HepG2 (cell line): ENCODE results near the gene SNAPC4. TPM values are rescaled to one million over a fixed set of nuclear protein-coding genes. Genes with fewer than 3 reads are reported as not detected.

Experiments
- AHR ChIP-seq: IDR thresholded peaks from 2 replicates; pipeline ENCODE4 v1.6.1; 2018; ENCODE audit warnings: missing genetic modification reagents, missing compliant biosample characterization
- BCL3 ChIP-seq: sonication (generic); formaldehyde crosslinking; IDR thresholded peaks from 2 replicates; pipeline ENCODE4 v1.5.1; 2020; ENCODE audit warnings: mild to moderate bottlenecking, missing genetic modification reagents, moderate library complexity
- BHLHE40 ChIP-seq: IDR thresholded peaks from 2 replicates; pipeline ENCODE4 v1.6.1; 2011; ENCODE audit warnings: low read length, improper control_type of control experiment
- CREBL2 ChIP-seq: sonication (generic); formaldehyde crosslinking; IDR thresholded peaks from 2 replicates; pipeline ENCODE4 v1.8.1; 2023; ENCODE audit warnings: missing genetic modification reagents, mild to moderate bottlenecking, borderline replicate concordance
- EEA1 ChIP-seq: sonication (generic); formaldehyde crosslinking; IDR thresholded peaks from 2 replicates; pipeline ENCODE4 v1.5.1; 2020; ENCODE audit warnings: mild to moderate bottlenecking, missing genetic modification reagents, borderline replicate concordance
- ELK4 ChIP-seq: sonication (generic); formaldehyde crosslinking; IDR thresholded peaks from 2 replicates; pipeline ENCODE4 v1.9.0; 2021; ENCODE audit warnings: missing genetic modification reagents, borderline replicate concordance
- MAX ChIP-seq: IDR thresholded peaks from 2 replicates; pipeline ENCODE4 v1.6.1; 2012; ENCODE audit warnings: inconsistent platforms
- NR2C2 ChIP-seq: sonication (generic); formaldehyde crosslinking; IDR thresholded peaks from 2 replicates; pipeline ENCODE4 v1.4.0; 2020; ENCODE audit warnings: missing genetic modification reagents, mild to moderate bottlenecking, moderate library complexity, borderline replicate concordance
- POLR2AphosphoS5 ChIP-seq: IDR thresholded peaks from 2 replicates; pipeline ENCODE4 v1.6.1; 2012; ENCODE audit warnings: low read depth, low read length
- RBM39 ChIP-seq: fragments of 200-400 bp; formaldehyde crosslinking; IDR thresholded peaks from one replicate; pipeline ENCODE4 v1.6.1; 2018; ENCODE audit warnings: antibody characterized with exemption, mild to moderate bottlenecking, low read depth, low read length; ENCODE audit not compliant: poor library complexity, severe bottlenecking
- SALL1 ChIP-seq: sonication (generic); formaldehyde crosslinking; IDR thresholded peaks from 2 replicates; pipeline ENCODE4 v1.8.0; 2022; ENCODE audit warnings: mild to moderate bottlenecking, missing genetic modification reagents
- SIN3A ChIP-seq: IDR thresholded peaks from 2 replicates; pipeline ENCODE4 v1.6.1; 2011; ENCODE audit warnings: low read depth, mild to moderate bottlenecking, control low read depth, low read length, borderline replicate concordance
- ZNF124 ChIP-seq: sonication (generic); formaldehyde crosslinking; IDR thresholded peaks from 2 replicates; pipeline ENCODE4 v1.4.0; 2020; ENCODE audit warnings: missing genetic modification reagents
- ZNF224 ChIP-seq: sonication (generic); formaldehyde crosslinking; IDR thresholded peaks from 2 replicates; pipeline ENCODE4 v1.5.0; 2020; ENCODE audit warnings: mild to moderate bottlenecking, missing genetic modification reagents
- ZNF431 ChIP-seq: sonication (generic); formaldehyde crosslinking; IDR thresholded peaks from 2 replicates; pipeline ENCODE4 v1.9.0; 2022; ENCODE audit warnings: missing genetic modification reagents, low read depth, mild to moderate bottlenecking, borderline replicate concordance
- ZNF639 ChIP-seq: conservative IDR thresholded peaks from 2 replicates; pipeline ENCODE4 v1.6.1; 2018; ENCODE audit warnings: missing genetic modification reagents
- ZNF652 ChIP-seq: IDR thresholded peaks from 2 replicates; pipeline ENCODE4 v1.6.1; 2016; ENCODE audit warnings: low read depth, borderline replicate concordance
- ZNF703 ChIP-seq: sonication (generic); formaldehyde crosslinking; IDR thresholded peaks from 2 replicates; pipeline ENCODE4 v1.5.1; 2020; ENCODE audit warnings: missing genetic modification reagents, mild to moderate bottlenecking, moderate library complexity, borderline replicate concordance
- ZNF704 ChIP-seq: sonication (generic); formaldehyde crosslinking; IDR thresholded peaks from 2 replicates; pipeline ENCODE4 v1.8.1; 2023; ENCODE audit warnings: mild to moderate bottlenecking, inconsistent platforms, moderate library complexity, missing genetic modification reagents, borderline replicate concordance
- ZNF724P ChIP-seq: sonication (generic); formaldehyde crosslinking; IDR thresholded peaks from 2 replicates; pipeline ENCODE4 v1.8.0; 2022; ENCODE audit warnings: missing genetic modification reagents, borderline replicate concordance
- ZNF850 ChIP-seq: sonication (generic); formaldehyde crosslinking; conservative IDR thresholded peaks from 2 replicates; pipeline ENCODE4 v1.9.0; 2021; ENCODE audit warnings: mild to moderate bottlenecking, missing genetic modification reagents
- ZSCAN20 ChIP-seq: sonication (generic); formaldehyde crosslinking; IDR thresholded peaks from 2 replicates; pipeline ENCODE4 v1.4.0; 2020; ENCODE audit warnings: missing genetic modification reagents, mild to moderate bottlenecking, borderline replicate concordance
- polyA plus RNA-seq, 8 experiments: library from polyadenylated mRNA; depleted of rRNA in 3 of 8; stranded (reverse) in 7 of 8; unstranded in 1 of 8; fragments of >200 nt; fragmentation: Illumina TruSeq in 4 of 8; extraction: Trizol in 4 of 8; gene quantifications; 2 replicates each; pipeline versions ENCODE4 v1.2.1 to v1.2.3, GENCODE V29; 2011 to 2016; ENCODE audit warnings: low read depth in 4 of 8, missing spikeins in 1 of 8, mixed read lengths in 1 of 8; ENCODE audit not compliant: insufficient read depth in 1 of 8
- total RNA-seq, 5 experiments: library from RNA; depleted of rRNA; stranded (reverse); fragments of >200 nt; fragmentation: Illumina TruSeq; extraction: Trizol; gene quantifications; 2 replicates each; pipeline ENCODE4 v1.2.3, GENCODE V29; 2016; ENCODE audit warnings: low read depth in 1 of 5

Gene SNAPC4
- total and polyA plus RNA-seq, 2 of the 13 experiments (the other 11 are each of a cell fraction or from before 2014, with no cell fraction given), result 2.0 to 6.0 TPM

GRCh38 chr9:136399176-136400037 lies 563 bp downstream of the SNAPC4 start (continued):
- TF ChIP-seq BCL3 (CRISPR knock-in tag), result 0 out of 2 replicates have a peak, but pooled peaks have one; percentile 79
- no peak for TF ChIP-seq SIN3A
- TF ChIP-seq ZNF704 (CRISPR knock-in tag), result 0 out of 2 replicates have a peak, but pooled peaks have one; percentile 4
- 0 out of 2 replicates have a peak, but pooled peaks have one; percentile 43 for TF ChIP-seq ZNF703
- no peak for TF ChIP-seq ZNF639 (CRISPR knock-in tag)
- 0 out of 2 replicates have a peak, but pooled peaks have one; percentile 31 for TF ChIP-seq ZNF724P (CRISPR knock-in tag)
- 0 out of 2 replicates have a peak, but pooled peaks have one; percentile 16 for TF ChIP-seq ZNF124
- TF ChIP-seq ELK4 (CRISPR knock-in tag), result no peak
- 0 out of 2 replicates have a peak, but pooled peaks have one; percentile 20 for TF ChIP-seq AHR (CRISPR knock-in tag)
- TF ChIP-seq SALL1 (CRISPR knock-in tag), result peak; percentile 6; the same call in 1 of the 2 replicates
- TF ChIP-seq ZNF431 (CRISPR knock-in tag), result 0 out of 2 replicates have a peak, but pooled peaks have one; percentile 2
- peak; percentile 45; the same call in 1 of the 2 replicates for TF ChIP-seq BHLHE40
- peak; percentile 4 for TF ChIP-seq RBM39
- peak; percentile 32; the same call in 1 of the 2 replicates for TF ChIP-seq ZSCAN20
- TF ChIP-seq NR2C2 (CRISPR knock-in tag), result 0 out of 2 replicates have a peak, but pooled peaks have one; percentile 1
- TF ChIP-seq ZNF224 (CRISPR knock-in tag), result 0 out of 2 replicates have a peak, but pooled peaks have one; percentile 37
- TF ChIP-seq EEA1, result 0 out of 2 replicates have a peak, but pooled peaks have one; percentile 12
- TF ChIP-seq POLR2AphosphoS5, result no peak
- TF ChIP-seq MAX, result peak; percentile 52; the same call in 1 of the 2 replicates
- 0 out of 2 replicates have a peak, but pooled peaks have one; percentile 19 for TF ChIP-seq CREBL2 (CRISPR knock-in tag)
- TF ChIP-seq ZNF652 (CRISPR knock-in tag), result no peak
- TF ChIP-seq ZNF850, result no peak
